Measurements from ENCODE around the gene GALNTL6. TPM values are rescaled to one million over a fixed set of nuclear protein-coding genes. Genes with fewer than 3 reads are reported as not detected.

GALNTL6 gene
- total RNA-seq, 1 donor from 2014 or later: 1.7 TPM

DNA sequence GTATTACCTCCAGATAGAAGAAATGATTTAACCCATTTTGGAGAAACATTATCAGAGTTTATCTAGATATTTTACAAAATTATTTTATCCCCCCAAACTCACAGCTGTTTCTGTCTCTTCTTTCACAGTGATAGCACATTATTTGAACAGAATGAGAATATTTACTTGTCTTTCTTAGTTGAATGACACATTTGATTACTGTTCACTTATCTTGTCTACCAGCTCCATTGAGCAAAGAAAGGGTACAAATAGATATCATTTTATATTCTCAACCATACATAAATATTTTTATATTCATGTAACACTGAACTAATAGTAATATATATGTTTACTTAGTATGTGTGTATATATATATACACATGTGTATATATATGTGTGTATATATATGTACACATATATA, 364.2 kb downstream of the GALNTL6 start:
- Mint-ChIP-seq H3K4me3 (no peak overlapping the region), H3K4me1 (ENCODE audit: unreplicated experiment) (no peaks in the 10 kb centered on the region), H3K27ac (no peak overlapping the region), H3K36me3 (no peaks in the 10 kb centered on the region), H3K27me3 (no peaks in the 10 kb centered on the region), H3K9me3 (no peaks in the 10 kb centered on the region)
- DNase-seq (ENCODE audit: extremely low spot score, unreplicated experiment): no peak
- TF ChIP-seq, protein P1, sequence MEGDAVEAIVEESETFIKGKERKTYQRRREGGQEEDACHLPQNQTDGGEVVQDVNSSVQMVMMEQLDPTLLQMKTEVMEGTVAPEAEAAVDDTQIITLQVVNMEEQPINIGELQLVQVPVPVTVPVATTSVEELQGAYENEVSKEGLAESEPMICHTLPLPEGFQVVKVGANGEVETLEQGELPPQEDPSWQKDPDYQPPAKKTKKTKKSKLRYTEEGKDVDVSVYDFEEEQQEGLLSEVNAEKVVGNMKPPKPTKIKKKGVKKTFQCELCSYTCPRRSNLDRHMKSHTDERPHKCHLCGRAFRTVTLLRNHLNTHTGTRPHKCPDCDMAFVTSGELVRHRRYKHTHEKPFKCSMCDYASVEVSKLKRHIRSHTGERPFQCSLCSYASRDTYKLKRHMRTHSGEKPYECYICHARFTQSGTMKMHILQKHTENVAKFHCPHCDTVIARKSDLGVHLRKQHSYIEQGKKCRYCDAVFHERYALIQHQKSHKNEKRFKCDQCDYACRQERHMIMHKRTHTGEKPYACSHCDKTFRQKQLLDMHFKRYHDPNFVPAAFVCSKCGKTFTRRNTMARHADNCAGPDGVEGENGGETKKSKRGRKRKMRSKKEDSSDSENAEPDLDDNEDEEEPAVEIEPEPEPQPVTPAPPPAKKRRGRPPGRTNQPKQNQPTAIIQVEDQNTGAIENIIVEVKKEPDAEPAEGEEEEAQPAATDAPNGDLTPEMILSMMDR (conservative IDR thresholded peaks at IDR 0.05): no peak

DNA sequence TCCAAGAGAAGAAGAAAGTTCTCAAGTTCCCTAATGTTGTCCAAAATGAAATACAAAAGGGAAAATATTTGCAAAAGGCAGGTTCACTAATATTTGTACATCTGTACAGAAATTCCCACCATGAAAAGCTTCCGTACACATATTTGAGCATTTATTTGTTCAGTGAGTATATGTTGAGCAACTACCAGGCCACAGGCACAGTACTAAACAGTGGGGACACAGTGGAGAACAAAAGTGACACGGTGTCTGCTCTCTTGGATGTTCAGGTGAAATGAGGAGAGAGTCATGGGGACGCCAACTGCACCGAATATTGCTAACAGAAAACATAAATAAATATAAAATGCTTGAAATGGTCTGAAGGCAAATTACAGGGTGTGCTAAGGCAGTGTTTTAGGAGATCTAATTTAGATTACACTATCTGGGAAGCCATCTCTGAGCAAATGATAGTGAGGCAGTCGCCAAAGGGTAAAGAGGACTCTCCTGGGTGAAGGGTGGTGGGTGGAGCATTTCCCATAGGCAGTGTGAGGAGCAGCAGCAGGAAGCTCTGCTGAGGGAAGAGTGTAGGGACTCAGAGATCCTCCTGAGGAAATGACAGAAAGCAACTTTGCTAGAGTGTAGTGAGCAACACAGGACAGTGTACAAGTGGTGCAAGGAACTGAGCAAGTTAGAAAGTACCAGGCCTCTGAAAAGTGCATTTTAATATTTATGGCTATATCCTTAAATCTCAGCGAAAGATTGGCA, 375.2 kb downstream of the GALNTL6 start:
- no peak for DNase-seq (ENCODE audit: extremely low spot score, unreplicated experiment)
- Mint-ChIP-seq H3K36me3 (no peaks in the 10 kb centered on the region), H3K4me3 (no peak overlapping the region), H3K9me3 (no peaks in the 10 kb centered on the region), H3K27me3 (no peaks in the 10 kb centered on the region), H3K4me1 (ENCODE audit: unreplicated experiment) (peaks cover 13% of the 10 kb centered on the region), H3K27ac (no peak overlapping the region)
- TF ChIP-seq, protein P1 (conservative IDR thresholded peaks at IDR 0.05): no peak

- TF ChIP-seq, protein P1 (conservative IDR thresholded peaks at IDR 0.05): peak; percentile 86
- no peak overlapping the region for H3K27ac Mint-ChIP-seq
- no peak for DNase-seq (ENCODE audit: extremely low spot score, unreplicated experiment)
- no peaks in the 10 kb centered on the region for H3K4me1 Mint-ChIP-seq (ENCODE audit: unreplicated experiment)
- H3K27me3 Mint-ChIP-seq: no peaks in the 10 kb centered on the region
- H3K4me3 Mint-ChIP-seq: no peak overlapping the region
- H3K9me3 Mint-ChIP-seq: no peaks in the 10 kb centered on the region
- no peaks in the 10 kb centered on the region for H3K36me3 Mint-ChIP-seq
Observed at GRCh38 chr4:172202480-172203076, 389.4 kb downstream of the GALNTL6 start.

DNA sequence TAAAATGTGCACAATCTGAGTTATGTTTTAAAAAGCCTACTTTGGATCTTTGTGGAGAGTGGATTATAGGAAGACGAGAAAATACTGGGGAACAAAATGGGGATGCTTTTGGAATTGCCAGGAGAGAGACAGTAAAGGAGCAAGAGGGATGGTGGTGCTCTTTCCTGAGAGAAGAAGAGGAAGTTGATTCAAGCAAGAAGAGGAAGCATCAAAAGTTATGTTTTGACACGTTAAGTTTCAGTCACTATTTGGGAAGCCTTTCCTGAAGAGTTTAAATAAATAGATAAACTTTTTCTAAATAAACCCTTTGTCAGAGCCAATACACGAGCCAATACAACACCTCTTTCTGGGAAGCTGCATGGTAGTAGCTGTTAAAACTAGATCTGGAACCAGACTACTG, 394.1 kb downstream of the GALNTL6 start:
- no peak overlapping the region for H3K27ac Mint-ChIP-seq
- no peaks in the 10 kb centered on the region for H3K4me1 Mint-ChIP-seq (ENCODE audit: unreplicated experiment)
- H3K27me3 Mint-ChIP-seq: no peaks in the 10 kb centered on the region
- H3K36me3 Mint-ChIP-seq: no peaks in the 10 kb centered on the region
- DNase-seq (ENCODE audit: extremely low spot score, unreplicated experiment): no peak
- no peak overlapping the region for H3K4me3 Mint-ChIP-seq
- H3K9me3 Mint-ChIP-seq: no peaks in the 10 kb centered on the region
- TF ChIP-seq, protein P1 (conservative IDR thresholded peaks at IDR 0.05): no peak

- Mint-ChIP-seq H3K4me1 (ENCODE audit: unreplicated experiment) (no peaks in the 10 kb centered on the region), H3K4me3 (no peak overlapping the region), H3K27me3 (no peaks in the 10 kb centered on the region), H3K27ac (no peak overlapping the region), H3K36me3 (no peaks in the 10 kb centered on the region), H3K9me3 (no peaks in the 10 kb centered on the region)
- no peak for DNase-seq (ENCODE audit: extremely low spot score, unreplicated experiment)
- TF ChIP-seq, protein P1 (conservative IDR thresholded peaks at IDR 0.05): no peak
Observed at GRCh38 chr4:172207886-172208285, 394.7 kb downstream of the GALNTL6 start.
